GM19395 (cell line): ENCODE data around the gene PTPRJ.
"Not testable (repeated sequence)": the region's sequence is repeated elsewhere in the genome, so short reads cannot be mapped to it uniquely, and the experiment has no call there.

ENCODE experiments used
- ATAC-seq: cut with Tn5 transposase; IDR thresholded peaks from one replicate; pipeline ENCODE4 v1.9.1; 2021; ENCODE audit warnings: mild to moderate bottlenecking, moderate library complexity; ENCODE audit not compliant: unreplicated experiment

Gene PTPRJ

GRCh38 chr11:48184452-48184851 is 204.1 kb downstream of the PTPRJ start:
- no peak for ATAC-seq

GRCh38 chr11:48190906-48191654 is 210.7 kb downstream of the PTPRJ start:
- ATAC-seq, result not testable (repeated sequence)

- no peak for ATAC-seq
These were observed 213.5 kb downstream of the PTPRJ start for GRCh38 chr11:48193876-48194275.

- no peak for ATAC-seq
These were observed 227.5 kb downstream of the PTPRJ start for GRCh38 chr11:48207881-48208280.

GRCh38 chr11:48210052-48210451 is 229.7 kb downstream of the PTPRJ start:
- no peak for ATAC-seq

- no peak for ATAC-seq
These were observed 236.2 kb downstream of the PTPRJ start, which contains the start of gene OR4B1 for GRCh38 chr11:48216510-48216909. Gene OR4B1, plus strand, starts transcription at chr11:48216810. Its CDS starts 0 bp downstream, at chr11:48216810.
